Peyer's patch (tissue), 4 donors: ENCODE data around the gene NSRP1. TPM values are rescaled to one million over a fixed set of nuclear protein-coding genes. Genes with fewer than 3 reads are reported as not detected.

ENCODE experiments used
- DNase-seq, 3 donors: peaks; one replicate each; pipeline ENCODE4 v3.0.0-alpha.2; 2017 to 2019
- H3K27ac ChIP-seq, 4 donors: fragments of 200-600 bp; sonication (generic); one replicate each; pipeline ENCODE4 v1.5.1; 2016 to 2019
- H3K27me3 ChIP-seq, 2 donors: fragments of 200-600 bp; sonication (generic); one replicate each; pipeline ENCODE4 v1.5.1; 2019
- H3K36me3 ChIP-seq, 3 donors: fragments of 200-600 bp; sonication (generic); one replicate each; pipeline ENCODE4 v1.5.1; 2016 to 2019
- H3K4me1 ChIP-seq, 4 donors: fragments of 200-600 bp; sonication (generic); one replicate each; pipeline ENCODE4 v1.5.1; 2016 to 2019
- H3K4me3 ChIP-seq, 4 donors: fragments of 200-600 bp; sonication (generic); 1 replicate in 3 of 4; 2 replicates in 1 of 4; pipeline ENCODE4 v1.5.1; 2016 to 2019; ENCODE audit warnings: mild to moderate bottlenecking in 1 of 4
- H3K9me3 ChIP-seq, 4 donors: fragments of 200-600 bp; sonication (generic); one replicate each; pipeline ENCODE4 v1.5.1; 2016 to 2019; ENCODE audit warnings: mild to moderate bottlenecking in 1 of 4
- POLR2A ChIP-seq, 2 donors: fragments of 450-650 bp; IDR thresholded peaks; one replicate each; pipeline ENCODE4 v1.5.1; 2017; ENCODE audit warnings: antibody characterized with exemption in 2 of 2, mild to moderate bottlenecking in 2 of 2, moderate library complexity in 2 of 2
- total RNA-seq, 4 donors: library from RNA; depleted of rRNA; stranded (reverse); fragments of >200 nt; gene quantifications; one replicate each; pipeline ENCODE4 v1.1.0, GENCODE V29; 2016
- TF ChIP-seq, protein P1 (sequence below), 6 experiments: fragments of 450-650 bp in 4 of 6; fragments of 200-600 bp in 2 of 6; sonication (generic) in 1 of 6; IDR thresholded peaks; one replicate each; pipeline ENCODE4 v1.5.1; 2017 to 2019; ENCODE audit warnings: antibody characterized with exemption in 6 of 6, mild to moderate bottlenecking in 3 of 6, moderate library complexity in 1 of 6

Gene NSRP1
- total RNA-seq, 4 donors from 2014 or later: 16.5 to 134 (median 30.6) TPM

DNA sequence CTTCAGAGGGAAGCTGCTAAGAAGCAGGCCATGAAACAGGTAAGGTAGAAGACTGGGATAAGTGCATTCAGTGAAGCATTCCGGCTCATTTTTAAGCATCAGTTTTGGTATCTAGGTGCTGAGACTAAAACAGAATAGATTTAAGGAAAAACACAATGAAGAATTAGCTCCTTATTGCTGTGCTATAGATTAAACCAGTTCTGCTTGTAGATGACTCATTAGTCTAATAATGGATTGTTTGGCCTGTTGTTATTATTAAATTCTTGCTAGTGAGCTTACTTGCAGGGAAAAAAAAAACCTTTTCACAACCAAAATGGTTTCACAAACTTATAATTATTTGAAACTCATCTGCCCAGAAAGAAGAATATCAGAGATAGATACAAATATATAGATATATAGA, 55.9 kb downstream of the NSRP1 start:
- no peak for DNase-seq
- Histone ChIP-seq H3K27ac (no peak overlapping the region), H3K27me3 (no peaks in the 10 kb centered on the region), H3K9me3 (no peaks in the 10 kb centered on the region), H3K4me1 (no peaks in the 10 kb centered on the region), H3K4me3 (no peak overlapping the region), H3K36me3 (peaks cover 0 to 17% (median 0%) of the 10 kb centered on the region in 3 donors)
- TF ChIP-seq POLR2A (IDR thresholded peaks at IDR 0.05): no peak
- TF ChIP-seq, protein P1, sequence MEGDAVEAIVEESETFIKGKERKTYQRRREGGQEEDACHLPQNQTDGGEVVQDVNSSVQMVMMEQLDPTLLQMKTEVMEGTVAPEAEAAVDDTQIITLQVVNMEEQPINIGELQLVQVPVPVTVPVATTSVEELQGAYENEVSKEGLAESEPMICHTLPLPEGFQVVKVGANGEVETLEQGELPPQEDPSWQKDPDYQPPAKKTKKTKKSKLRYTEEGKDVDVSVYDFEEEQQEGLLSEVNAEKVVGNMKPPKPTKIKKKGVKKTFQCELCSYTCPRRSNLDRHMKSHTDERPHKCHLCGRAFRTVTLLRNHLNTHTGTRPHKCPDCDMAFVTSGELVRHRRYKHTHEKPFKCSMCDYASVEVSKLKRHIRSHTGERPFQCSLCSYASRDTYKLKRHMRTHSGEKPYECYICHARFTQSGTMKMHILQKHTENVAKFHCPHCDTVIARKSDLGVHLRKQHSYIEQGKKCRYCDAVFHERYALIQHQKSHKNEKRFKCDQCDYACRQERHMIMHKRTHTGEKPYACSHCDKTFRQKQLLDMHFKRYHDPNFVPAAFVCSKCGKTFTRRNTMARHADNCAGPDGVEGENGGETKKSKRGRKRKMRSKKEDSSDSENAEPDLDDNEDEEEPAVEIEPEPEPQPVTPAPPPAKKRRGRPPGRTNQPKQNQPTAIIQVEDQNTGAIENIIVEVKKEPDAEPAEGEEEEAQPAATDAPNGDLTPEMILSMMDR (IDR thresholded peaks at IDR 0.05): no peak

DNA sequence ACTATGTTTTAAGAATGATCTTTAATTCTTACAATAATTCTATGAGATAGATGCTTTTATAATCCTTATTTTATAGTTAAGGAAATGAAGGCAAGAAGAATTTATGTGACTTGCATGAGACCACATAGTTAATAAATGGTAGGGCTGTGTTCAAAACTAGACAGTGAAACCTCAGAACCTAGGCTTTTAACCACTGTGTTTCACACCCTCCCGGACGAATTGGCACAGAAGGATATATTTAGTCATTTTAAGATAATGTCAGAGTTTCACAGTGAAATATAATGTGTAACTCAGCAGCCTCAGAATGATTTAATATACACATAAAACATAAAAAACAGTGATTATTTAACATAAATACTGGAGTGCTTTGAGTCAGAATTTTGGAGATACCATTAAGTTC, 57.0 kb downstream of the NSRP1 start:
- TF ChIP-seq, protein P1 (IDR thresholded peaks at IDR 0.05): no peak
- no peak for TF ChIP-seq POLR2A (IDR thresholded peaks at IDR 0.05)
- Histone ChIP-seq H3K36me3 (peaks cover 0 to 17% (median 0%) of the 10 kb centered on the region in 3 donors), H3K9me3 (no peaks in the 10 kb centered on the region), H3K27ac (no peak overlapping the region), H3K27me3 (no peaks in the 10 kb centered on the region), H3K4me3 (no peak overlapping the region), H3K4me1 (no peaks in the 10 kb centered on the region)
- DNase-seq: no peak

DNA sequence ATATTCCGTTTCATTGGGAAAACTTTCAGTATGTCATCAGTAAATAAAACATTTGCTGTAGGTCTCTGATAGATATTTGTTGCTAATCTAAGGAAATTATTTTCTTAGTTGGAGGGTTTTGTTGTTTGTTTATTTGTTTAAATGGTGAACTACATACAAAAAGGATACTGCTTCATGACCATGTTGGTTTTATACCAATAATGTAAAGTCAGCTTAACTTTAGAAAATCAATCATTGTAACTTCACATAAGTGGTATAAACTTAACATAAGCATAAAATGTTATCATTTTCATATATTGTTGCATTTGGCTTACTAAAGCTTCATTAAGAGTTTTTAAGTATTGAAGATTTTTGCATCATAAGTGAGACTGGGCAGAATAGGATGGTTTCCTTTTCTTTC, 57.9 kb downstream of the NSRP1 start:
- Histone ChIP-seq H3K27ac (no peak overlapping the region), H3K36me3 (peaks cover 0 to 26% (median 0%) of the 10 kb centered on the region in 3 donors), H3K4me1 (no peaks in the 10 kb centered on the region), H3K9me3 (no peaks in the 10 kb centered on the region), H3K27me3 (no peaks in the 10 kb centered on the region), H3K4me3 (no peak overlapping the region)
- no peak for DNase-seq
- TF ChIP-seq POLR2A (IDR thresholded peaks at IDR 0.05): no peak
- TF ChIP-seq, protein P1 (IDR thresholded peaks at IDR 0.05): no peak

DNA sequence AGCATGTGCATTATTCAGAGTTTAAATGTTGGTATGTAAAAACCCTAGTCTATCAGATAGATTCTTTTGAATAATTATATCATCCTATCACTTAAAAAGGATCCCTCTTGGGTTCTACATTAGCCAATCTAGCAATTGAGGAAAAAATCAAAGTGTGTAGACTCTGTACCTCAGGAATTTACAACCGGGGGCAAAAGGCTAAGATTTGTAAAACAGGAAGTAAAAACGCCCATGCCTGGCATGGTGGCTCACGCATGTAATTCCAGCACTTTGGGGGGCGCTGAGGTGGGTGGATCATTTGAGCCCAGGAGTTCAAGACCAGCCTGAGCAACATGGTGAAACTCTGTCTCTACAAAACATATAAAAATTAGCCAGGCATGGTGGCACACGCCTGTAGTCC, 60.2 kb downstream of the NSRP1 start:
- Histone ChIP-seq H3K27ac (no peak overlapping the region), H3K4me1 (no peaks in the 10 kb centered on the region), H3K9me3 (no peaks in the 10 kb centered on the region), H3K4me3 (no peak overlapping the region), H3K36me3 (peaks cover 0 to 49% (median 0%) of the 10 kb centered on the region in 3 donors), H3K27me3 (no peaks in the 10 kb centered on the region)
- DNase-seq: no peak
- no peak for TF ChIP-seq POLR2A (IDR thresholded peaks at IDR 0.05)
- TF ChIP-seq, protein P1 (IDR thresholded peaks at IDR 0.05): no peak

DNA sequence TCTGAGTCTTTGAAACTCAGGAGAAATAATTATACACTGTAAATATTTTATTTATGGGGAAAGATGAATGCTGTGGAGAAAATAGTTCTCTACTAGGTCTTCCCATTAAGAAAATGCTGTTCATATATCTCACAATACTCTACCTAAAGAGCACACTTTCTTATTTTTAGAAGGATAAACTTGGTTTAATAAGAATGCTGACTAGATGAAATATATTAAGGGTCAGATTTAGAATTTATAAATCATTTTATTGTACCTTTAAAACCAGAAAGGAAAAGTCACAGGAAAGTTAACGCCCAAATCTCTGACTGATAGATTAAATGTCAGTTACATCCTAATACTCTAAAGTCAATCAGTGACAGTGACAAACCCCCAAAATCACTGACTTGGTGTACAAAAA, 70.1 kb downstream of the NSRP1 start:
- no peak for DNase-seq
- no peak overlapping the region for H3K27ac ChIP-seq
- H3K4me1 ChIP-seq: no peaks in the 10 kb centered on the region
- no peak overlapping the region for H3K4me3 ChIP-seq
- no peak for TF ChIP-seq POLR2A (IDR thresholded peaks at IDR 0.05)
- TF ChIP-seq, protein P1 (IDR thresholded peaks at IDR 0.05): no peak
- no peaks in the 10 kb centered on the region for H3K27me3 ChIP-seq
- H3K9me3 ChIP-seq: no peaks in the 10 kb centered on the region
- peaks cover 0 to 53% (median 0%) of the 10 kb centered on the region in 3 donors for H3K36me3 ChIP-seq

DNA sequence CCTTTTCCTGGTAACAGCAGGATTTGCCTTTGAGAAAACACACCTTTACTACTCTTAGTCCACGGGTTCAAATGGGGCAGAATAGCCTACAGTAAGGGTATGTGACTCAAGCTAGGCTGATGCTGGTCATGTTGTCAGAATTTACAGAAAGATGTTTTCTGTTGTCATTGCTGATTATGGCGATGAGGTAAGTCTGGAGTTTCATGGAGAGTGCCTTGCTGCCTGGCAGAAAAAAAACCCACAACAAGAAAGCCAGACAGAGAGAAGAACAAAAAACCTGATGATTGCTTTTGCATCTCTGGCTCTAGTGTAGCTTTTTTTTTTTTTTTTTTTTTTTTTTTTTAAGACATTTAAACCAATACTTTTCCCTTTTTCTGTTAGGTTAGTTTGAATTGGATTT, 71.0 kb downstream of the NSRP1 start:
- Histone ChIP-seq H3K4me1 (no peaks in the 10 kb centered on the region), H3K4me3 (no peak overlapping the region), H3K27ac (no peak overlapping the region), H3K27me3 (no peaks in the 10 kb centered on the region), H3K36me3 (peaks cover 0 to 44% (median 0%) of the 10 kb centered on the region in 3 donors), H3K9me3 (no peaks in the 10 kb centered on the region)
- DNase-seq: no peak
- no peak for TF ChIP-seq POLR2A (IDR thresholded peaks at IDR 0.05)
- TF ChIP-seq, protein P1 (IDR thresholded peaks at IDR 0.05): no peak
